ENCODE measurements around the gene SLC35G6.

The SLC35G6 gene

DNA sequence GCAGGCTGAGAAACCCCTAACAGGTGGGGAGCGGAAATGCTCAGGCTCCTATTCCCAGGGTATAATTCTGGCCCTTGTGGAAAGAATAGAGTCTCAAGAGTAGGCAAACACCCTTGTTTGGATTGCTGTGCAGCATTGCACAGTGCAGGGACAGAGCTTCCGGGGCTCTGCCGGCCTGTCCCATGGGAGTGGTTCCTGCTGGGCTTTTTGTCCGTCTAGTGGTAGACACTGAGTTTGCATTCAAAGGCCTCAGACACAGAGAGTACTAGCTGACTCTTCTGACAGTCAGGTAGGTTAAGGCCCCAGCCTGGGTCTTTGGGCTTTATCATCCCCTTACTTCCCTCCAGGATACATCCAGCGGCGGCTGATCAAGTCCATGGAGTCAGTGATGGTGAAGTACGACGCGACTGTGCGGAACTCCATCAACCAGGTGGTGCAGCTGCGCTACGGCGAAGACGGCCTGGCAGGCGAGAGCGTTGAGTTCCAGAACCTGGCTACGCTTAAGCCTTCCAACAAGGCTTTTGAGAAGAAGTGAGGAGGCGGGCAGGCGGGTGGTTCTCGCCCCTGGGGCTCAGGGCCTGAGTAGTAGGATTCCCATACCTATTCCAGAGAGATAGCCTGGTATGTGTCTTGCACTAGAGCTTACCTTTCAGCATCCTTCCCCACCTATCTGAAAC, 21.1 kb downstream of the SLC35G6 start:
- no peak for DNase-seq (ENCODE audit: low read depth in 2 of 2, low spot score in 1 of 2)

DNA sequence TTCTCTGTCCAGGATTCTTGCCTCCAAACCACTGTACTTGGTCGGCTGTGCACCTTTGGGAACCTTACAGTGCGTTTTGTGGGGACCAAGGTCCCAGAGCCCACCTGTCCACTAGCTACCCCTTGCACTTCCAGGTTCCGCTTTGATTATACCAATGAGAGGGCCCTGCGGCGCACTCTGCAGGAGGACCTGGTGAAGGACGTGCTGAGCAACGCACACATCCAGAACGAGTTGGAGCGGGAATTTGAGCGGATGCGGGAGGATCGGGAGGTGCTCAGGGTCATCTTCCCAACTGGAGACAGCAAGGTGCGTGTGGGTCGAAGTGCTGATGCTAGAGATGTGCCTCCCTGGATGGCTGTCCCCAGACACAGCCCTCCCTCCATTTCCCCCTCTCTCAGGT, 21.7 kb downstream of the SLC35G6 start:
- no peak for DNase-seq (ENCODE audit: low read depth in 2 of 2, low spot score in 1 of 2)

DNA sequence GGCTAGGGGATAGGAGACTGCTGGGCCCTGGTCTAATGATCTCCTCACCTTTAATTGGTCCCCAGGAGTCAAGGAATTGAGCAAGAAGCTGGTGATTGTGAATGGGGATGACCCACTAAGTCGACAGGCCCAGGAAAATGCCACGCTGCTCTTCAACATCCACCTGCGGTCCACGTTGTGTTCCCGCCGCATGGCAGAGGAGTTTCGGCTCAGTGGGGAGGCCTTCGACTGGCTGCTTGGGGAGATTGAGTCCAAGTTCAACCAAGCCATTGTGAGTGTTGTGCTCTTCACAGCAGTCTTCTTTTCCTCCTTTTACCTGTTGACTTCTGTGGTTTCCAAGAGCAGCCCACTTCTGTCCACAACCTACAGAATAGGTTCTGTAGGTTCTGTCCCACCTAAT, 22.3 kb downstream of the SLC35G6 start:
- no peak for DNase-seq (ENCODE audit: low read depth in 2 of 2, low spot score in 1 of 2)

DNA sequence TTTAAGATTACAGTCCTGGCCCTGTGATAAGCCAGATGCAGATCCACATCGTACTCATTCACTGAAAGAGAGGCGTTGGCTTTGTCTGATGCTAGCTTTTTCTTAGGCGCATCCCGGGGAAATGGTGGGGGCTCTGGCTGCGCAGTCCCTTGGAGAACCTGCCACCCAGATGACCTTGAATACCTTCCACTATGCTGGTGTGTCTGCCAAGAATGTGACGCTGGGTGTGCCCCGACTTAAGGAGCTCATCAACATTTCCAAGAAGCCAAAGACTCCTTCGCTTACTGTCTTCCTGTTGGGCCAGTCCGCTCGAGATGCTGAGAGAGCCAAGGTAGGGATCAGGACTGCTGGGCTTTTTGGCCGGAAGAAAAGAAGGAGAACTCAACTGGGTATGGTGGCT, 26.9 kb downstream of the SLC35G6 start:
- DNase-seq (ENCODE audit: low read depth in 2 of 2, low spot score in 1 of 2) = no peak

DNA sequence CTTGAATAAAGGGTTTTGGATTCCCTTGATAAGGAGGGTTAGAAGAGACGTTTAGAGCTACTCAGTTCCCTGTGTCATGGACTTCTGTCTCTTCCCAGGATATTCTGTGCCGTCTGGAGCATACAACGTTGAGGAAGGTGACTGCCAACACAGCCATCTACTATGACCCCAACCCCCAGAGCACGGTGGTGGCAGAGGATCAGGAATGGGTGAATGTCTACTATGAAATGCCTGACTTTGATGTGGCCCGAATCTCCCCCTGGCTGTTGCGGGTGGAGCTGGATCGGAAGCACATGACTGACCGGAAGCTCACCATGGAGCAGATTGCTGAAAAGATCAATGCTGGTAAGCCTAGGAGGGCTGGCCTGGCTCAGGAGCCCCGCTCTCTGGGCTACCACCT, 27.6 kb downstream of the SLC35G6 start:
- DNase-seq (ENCODE audit: low read depth in 2 of 2, low spot score in 1 of 2) = no peak

DNA sequence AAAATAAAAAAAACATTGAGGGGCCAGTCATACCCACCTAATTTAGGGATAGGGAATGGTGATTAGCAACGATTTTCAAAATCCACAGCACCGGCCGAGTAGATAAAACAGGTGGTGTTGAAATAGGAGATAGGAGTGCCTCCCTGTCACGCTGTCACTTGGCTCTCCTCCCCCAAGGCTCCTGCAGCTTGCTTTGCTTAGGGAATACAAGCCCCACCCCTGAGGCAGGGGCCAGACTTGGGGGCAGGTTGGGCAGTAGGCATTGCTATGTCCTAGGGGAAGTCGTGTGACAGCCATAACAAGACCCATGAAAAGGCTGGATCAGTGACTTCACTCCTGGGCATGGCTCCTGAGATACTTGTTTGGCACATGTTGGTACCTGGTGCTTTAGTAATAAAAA, 28.7 kb downstream of the SLC35G6 start:
- DNase-seq (ENCODE audit: low read depth in 2 of 2, low spot score in 1 of 2) = no peak

DNA sequence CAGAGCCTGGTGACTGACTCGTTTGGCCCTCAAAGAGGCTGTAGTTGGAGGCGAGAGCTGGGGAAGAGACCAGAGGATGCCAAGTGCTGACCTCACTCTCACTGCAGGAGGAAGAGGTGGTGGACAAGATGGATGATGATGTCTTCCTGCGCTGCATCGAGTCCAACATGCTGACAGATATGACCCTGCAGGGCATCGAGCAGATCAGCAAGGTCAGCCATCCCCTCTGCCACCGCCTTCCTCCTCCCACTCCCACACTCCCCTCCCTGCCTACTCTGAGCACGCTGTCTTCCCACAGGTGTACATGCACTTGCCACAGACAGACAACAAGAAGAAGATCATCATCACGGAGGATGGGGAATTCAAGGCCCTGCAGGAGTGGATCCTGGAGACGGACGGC, 29.9 kb downstream of the SLC35G6 start:
- no peak for DNase-seq (ENCODE audit: low read depth in 2 of 2, low spot score in 1 of 2)

DNA sequence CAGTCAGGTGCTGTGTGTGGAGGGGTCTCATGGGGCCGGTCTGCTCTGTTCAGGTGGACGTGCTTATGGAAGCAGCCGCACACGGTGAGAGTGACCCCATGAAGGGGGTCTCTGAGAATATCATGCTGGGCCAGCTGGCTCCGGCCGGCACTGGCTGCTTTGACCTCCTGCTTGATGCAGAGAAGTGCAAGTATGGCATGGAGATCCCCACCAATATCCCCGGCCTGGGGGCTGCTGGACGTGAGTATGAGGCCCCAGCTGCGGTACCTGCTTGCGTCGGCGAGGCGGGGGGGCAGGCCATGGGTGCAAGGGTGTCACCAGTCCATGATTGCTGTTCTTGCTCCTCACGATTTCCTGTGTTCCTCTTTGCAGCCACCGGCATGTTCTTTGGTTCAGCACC, 30.9 kb downstream of the SLC35G6 start:
- DNase-seq (ENCODE audit: low read depth in 2 of 2, low spot score in 1 of 2) = no peak

DNA sequence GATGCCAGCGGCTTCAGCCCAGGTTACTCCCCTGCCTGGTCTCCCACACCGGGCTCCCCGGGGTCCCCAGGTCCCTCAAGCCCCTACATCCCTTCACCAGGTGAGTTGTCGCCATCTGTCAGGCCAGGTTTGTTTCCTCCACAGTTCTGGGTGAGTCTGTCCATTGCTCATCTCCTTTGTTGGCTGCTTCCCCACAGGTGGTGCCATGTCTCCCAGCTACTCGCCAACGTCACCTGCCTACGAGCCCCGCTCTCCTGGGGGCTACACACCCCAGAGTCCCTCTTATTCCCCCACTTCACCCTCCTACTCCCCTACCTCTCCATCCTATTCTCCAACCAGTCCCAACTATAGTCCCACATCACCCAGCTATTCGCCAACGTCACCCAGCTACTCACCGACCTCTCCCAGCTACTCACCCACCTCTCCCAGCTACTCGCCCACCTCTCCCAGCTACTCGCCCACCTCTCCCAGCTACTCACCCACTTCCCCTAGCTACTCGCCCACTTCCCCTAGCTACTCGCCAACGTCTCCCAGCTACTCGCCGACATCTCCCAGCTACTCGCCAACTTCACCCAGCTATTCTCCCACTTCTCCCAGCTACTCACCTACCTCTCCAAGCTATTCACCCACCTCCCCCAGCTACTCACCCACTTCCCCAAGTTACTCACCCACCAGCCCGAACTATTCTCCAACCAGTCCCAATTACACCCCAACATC, 31.7 kb downstream of the SLC35G6 start:
- no peak for DNase-seq (ENCODE audit: low read depth in 2 of 2, low spot score in 1 of 2)

DNA sequence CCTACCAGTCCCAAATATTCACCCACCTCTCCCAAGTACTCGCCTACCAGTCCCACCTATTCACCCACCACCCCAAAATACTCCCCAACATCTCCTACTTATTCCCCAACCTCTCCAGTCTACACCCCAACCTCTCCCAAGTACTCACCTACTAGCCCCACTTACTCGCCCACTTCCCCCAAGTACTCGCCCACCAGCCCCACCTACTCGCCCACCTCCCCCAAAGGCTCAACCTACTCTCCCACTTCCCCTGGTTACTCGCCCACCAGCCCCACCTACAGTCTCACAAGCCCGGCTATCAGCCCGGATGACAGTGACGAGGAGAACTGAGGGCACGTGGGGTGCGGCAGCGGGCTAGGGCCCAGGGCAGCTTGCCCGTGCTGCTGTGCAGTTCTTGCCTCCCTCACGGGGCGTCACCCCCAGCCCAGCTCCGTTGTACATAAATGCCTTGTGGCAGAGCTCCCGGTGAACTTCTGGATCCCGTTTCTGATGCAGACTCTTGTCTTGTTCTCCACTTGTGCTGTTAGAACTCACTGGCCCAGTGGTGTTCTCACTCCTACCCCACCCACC, 32.7 kb downstream of the SLC35G6 start:
- no peak for DNase-seq (ENCODE audit: low read depth in 2 of 2, low spot score in 1 of 2)

DNA sequence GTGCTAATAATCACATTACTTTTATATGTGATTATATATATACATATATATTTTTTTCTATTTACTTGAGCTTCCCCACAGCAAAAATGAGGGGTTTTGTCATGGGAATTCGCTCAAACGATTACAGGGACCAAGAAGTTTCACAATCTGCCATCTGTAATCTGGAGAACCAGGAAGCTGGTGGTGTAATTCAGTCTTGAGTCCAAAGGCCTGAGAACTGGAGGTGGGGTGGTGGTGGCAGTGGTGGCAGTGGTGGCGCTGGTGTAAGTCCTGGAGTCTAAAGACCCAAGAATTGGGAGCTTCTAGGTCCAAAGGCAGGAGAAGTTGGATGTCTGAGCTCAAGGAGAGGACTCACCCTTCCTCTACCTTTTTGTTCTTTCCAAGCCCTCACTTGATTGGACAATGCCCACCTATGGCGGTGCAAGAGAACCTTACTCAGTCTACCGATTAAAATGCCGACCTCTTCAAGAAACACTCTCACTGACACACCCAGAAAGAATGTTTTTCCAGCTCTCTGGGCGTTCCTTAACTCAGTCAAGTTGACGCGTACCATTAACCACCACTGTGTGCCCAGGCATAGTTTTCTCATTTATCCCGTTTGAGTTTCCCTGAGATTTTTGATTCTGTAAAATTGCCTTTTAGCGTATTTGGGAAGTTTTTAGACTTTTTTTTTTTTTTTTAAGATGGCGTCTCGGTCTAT, 34.8 kb downstream of the SLC35G6 start:
- DNase-seq (ENCODE audit: low read depth in 2 of 2, low spot score in 1 of 2) = no peak

DNA sequence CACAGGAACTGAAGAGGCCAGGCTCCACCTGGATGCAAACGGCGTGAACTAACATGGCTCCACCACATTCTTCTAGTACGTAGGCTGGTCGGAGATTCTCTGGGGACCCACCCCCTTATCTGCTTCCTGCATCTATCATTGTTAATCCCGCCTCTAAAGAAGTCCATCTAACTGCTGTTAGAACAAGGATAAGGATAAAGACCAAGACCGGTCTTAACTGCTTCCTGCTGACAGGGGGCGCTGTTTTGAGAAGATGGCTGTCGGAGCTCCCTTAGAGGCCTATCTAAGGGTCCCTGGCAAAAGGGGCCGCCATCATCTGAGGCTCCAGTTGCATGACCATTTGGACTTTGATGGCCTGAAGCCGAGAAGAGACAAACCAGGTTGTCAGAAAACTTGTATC, 41.8 kb downstream of the SLC35G6 start:
- DNase-seq (ENCODE audit: low read depth in 2 of 2, low spot score in 1 of 2) = no peak

DNA sequence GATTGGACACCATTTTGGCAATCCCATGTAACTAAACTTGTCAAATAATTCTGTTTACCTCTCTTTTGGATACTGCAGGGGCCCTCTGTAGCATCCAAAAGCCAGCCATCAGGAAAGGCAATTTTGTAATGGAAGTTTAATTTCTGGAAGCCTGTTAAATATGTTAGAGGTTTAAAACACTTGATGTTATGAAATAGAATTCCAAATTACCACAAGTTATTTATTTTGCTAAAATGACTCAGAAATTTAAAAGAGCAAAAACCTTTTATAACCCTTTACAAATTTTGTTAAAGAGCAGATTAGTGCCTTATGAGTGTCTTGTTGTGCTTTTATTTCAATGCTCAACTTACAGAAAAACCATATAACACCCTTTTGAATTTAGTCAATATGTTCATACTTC, 47.6 kb downstream of the SLC35G6 start:
- no peak for DNase-seq (ENCODE audit: low read depth in 2 of 2, low spot score in 1 of 2)

DNA sequence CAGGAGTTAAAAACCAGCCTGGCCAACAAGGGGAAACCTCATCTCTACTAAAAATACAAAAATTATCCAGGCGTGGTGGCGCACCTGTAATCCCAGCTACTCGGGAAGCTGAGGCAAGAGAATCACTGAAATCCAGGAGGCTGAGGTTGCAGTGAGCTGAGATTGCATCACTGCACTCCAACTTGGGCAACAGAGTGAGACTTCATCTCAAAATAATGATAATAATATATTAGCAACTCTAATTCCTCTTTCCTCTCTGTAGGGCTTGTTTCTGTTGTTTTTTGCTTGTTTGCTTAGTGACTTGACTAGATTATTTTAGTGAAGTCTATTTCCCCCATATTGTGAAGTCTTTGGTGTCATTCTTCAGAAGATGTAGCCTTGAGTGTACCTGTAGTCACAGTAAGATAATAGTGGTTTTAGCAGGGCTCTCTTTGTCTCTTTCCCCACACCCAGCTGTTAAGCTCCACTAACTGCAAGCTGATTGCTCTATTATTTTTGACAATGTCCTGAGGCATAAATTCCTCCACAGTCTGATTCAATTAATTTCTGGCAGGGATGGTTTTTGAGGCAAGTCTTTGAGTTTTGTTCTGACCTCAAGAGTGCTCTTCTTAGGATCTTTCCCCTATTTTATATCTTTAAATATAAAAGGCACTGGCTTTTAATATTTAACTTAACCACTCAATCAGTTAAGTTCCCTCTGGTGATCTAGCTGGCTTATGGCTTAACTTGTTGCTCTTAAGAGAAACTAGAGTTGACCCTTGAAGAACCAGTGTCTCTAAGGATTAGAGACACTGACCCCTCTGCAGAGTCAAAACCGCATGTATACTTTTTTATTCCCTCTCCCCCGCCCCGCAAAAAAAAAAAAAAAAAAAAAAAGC, 49.0 kb downstream of the SLC35G6 start:
- no peak for DNase-seq (ENCODE audit: low read depth in 2 of 2, low spot score in 1 of 2)

All from stimulated activated CD8-positive, alpha-beta memory T cell treated with anti-CD3 and anti-CD28 coated beads, Interleukin-4, amount 100 ng/mL, for 4 hours (primary cell).